ENCODE data around the gene TIMM23B. TPM values are rescaled to one million over a fixed set of nuclear protein-coding genes. Genes with fewer than 3 reads are reported as not detected.
"Not testable (repeated sequence)": the region's sequence is repeated elsewhere in the genome, so short reads cannot be mapped to it uniquely, and the experiment has no call there.

Gene TIMM23B
- total and polyA plus RNA-seq, 10 of the 15 experiments (the other 5 are each of a cell fraction or from before 2014, with no cell fraction given), result 5.0 to 30.4 (median 17.7) TPM

- in situ Hi-C loops (cut with MboI); H2AFZ ChIP-seq (ENCODE audit: control insufficient read depth, low read depth, low read length); ATAC-seq; POLR2A ChIA-PET; BruUV-seq (replicated peaks); H4K20me1 ChIP-seq (ENCODE audit: control insufficient read depth, insufficient read depth); H3K36me3 ChIP-seq (ENCODE audit: control insufficient read depth in 2 of 2, insufficient read depth in 2 of 2, low read length in 1 of 2); intact Hi-C loops (cut with micrococcal nuclease; ENCODE audit: unreplicated experiment); H3K9me3 ChIP-seq (replicated peaks; ENCODE audit: control insufficient read depth, insufficient read depth, low read length); H3K27me3 ChIP-seq (replicated peaks in 1 of 2; ENCODE audit: control insufficient read depth in 2 of 2, insufficient read depth in 2 of 2, low read length in 1 of 2); H3K79me2 ChIP-seq (ENCODE audit: control insufficient read depth, insufficient read depth, low read length); H3K4me3 ChIP-seq; CTCF ChIA-PET; SMC1A ChIA-PET (ENCODE audit: uncharacterized antibody, unreplicated experiment); DNase-seq (ENCODE audit: low read depth, low spot score); RAD21 ChIA-PET (ENCODE audit: unreplicated experiment); FAIRE-seq; H3K4me2 ChIP-seq (ENCODE audit: control insufficient read depth, insufficient read depth); H3K4me1 ChIP-seq (ENCODE audit: control insufficient read depth, insufficient read depth, low read length); H3K27ac ChIP-seq (ENCODE audit: control insufficient read depth, insufficient read depth); H3K9ac ChIP-seq (ENCODE audit: control insufficient read depth, insufficient read depth, low read length): not testable (repeated sequence)
- WGBS (ENCODE audit: insufficient coverage, insufficient replicate concordance, low lambda C conversion rate, missing lambda C conversion rate), result 90% methylated on average over 5 of the region's 5 CpGs
Measured at GRCh38 chr10:49995321-49995720, 53.5 kb downstream of the TIMM23B start.

- H3K27ac ChIP-seq (ENCODE audit: control insufficient read depth, insufficient read depth); H4K20me1 ChIP-seq (ENCODE audit: control insufficient read depth, insufficient read depth); RAD21 ChIA-PET (ENCODE audit: unreplicated experiment); SMC1A ChIA-PET (ENCODE audit: uncharacterized antibody, unreplicated experiment); H3K4me3 ChIP-seq; in situ Hi-C loops (cut with MboI); H2AFZ ChIP-seq (ENCODE audit: control insufficient read depth, low read depth, low read length); H3K36me3 ChIP-seq (ENCODE audit: control insufficient read depth in 2 of 2, insufficient read depth in 2 of 2, low read length in 1 of 2); H3K27me3 ChIP-seq (replicated peaks in 1 of 2; ENCODE audit: control insufficient read depth in 2 of 2, insufficient read depth in 2 of 2, low read length in 1 of 2); H3K79me2 ChIP-seq (ENCODE audit: control insufficient read depth, insufficient read depth, low read length); ATAC-seq; H3K4me1 ChIP-seq (ENCODE audit: control insufficient read depth, insufficient read depth, low read length); CTCF ChIA-PET; H3K9ac ChIP-seq (ENCODE audit: control insufficient read depth, insufficient read depth, low read length); BruUV-seq (replicated peaks); H3K9me3 ChIP-seq (replicated peaks; ENCODE audit: control insufficient read depth, insufficient read depth, low read length); POLR2A ChIA-PET; intact Hi-C loops (cut with micrococcal nuclease; ENCODE audit: unreplicated experiment); FAIRE-seq; DNase-seq (ENCODE audit: low read depth, low spot score): not testable (repeated sequence)
- H3K4me2 ChIP-seq (ENCODE audit: control insufficient read depth, insufficient read depth), result peak overlapping the region; percentile 13; the same call in 1 of the 2 replicates
- 42% methylated on average over 1 of the region's 7 CpGs for WGBS (ENCODE audit: insufficient coverage, insufficient replicate concordance, low lambda C conversion rate, missing lambda C conversion rate)
Measured at GRCh38 chr10:50014024-50014423, 72.2 kb downstream of the TIMM23B start.

GRCh38 chr10:50015596-50016220 is 73.9 kb downstream of the TIMM23B start:
- H3K9me3 ChIP-seq (replicated peaks; ENCODE audit: control insufficient read depth, insufficient read depth, low read length); CTCF ChIA-PET; RAD21 ChIA-PET (ENCODE audit: unreplicated experiment); BruUV-seq (replicated peaks); POLR2A ChIA-PET; H3K36me3 ChIP-seq (ENCODE audit: control insufficient read depth in 2 of 2, insufficient read depth in 2 of 2, low read length in 1 of 2); ATAC-seq; H3K27ac ChIP-seq (ENCODE audit: control insufficient read depth, insufficient read depth); DNase-seq (ENCODE audit: low read depth, low spot score); H3K4me1 ChIP-seq (ENCODE audit: control insufficient read depth, insufficient read depth, low read length); intact Hi-C loops (cut with micrococcal nuclease; ENCODE audit: unreplicated experiment); FAIRE-seq; SMC1A ChIA-PET (ENCODE audit: uncharacterized antibody, unreplicated experiment); H3K79me2 ChIP-seq (ENCODE audit: control insufficient read depth, insufficient read depth, low read length); H3K9ac ChIP-seq (ENCODE audit: control insufficient read depth, insufficient read depth, low read length); H3K27me3 ChIP-seq (replicated peaks in 1 of 2; ENCODE audit: control insufficient read depth in 2 of 2, insufficient read depth in 2 of 2, low read length in 1 of 2); H4K20me1 ChIP-seq (ENCODE audit: control insufficient read depth, insufficient read depth); in situ Hi-C loops (cut with MboI); H3K4me3 ChIP-seq; H3K4me2 ChIP-seq (ENCODE audit: control insufficient read depth, insufficient read depth); H2AFZ ChIP-seq (ENCODE audit: control insufficient read depth, low read depth, low read length): not testable (repeated sequence)
- 57% methylated on average over 8 of the region's 9 CpGs for WGBS (ENCODE audit: insufficient coverage, insufficient replicate concordance, low lambda C conversion rate, missing lambda C conversion rate)

- H3K9me3 ChIP-seq (replicated peaks; ENCODE audit: control insufficient read depth, insufficient read depth, low read length); ATAC-seq; H3K79me2 ChIP-seq (ENCODE audit: control insufficient read depth, insufficient read depth, low read length); H3K27ac ChIP-seq (ENCODE audit: control insufficient read depth, insufficient read depth); H3K36me3 ChIP-seq (ENCODE audit: control insufficient read depth in 2 of 2, insufficient read depth in 2 of 2, low read length in 1 of 2); H3K4me3 ChIP-seq; H3K4me1 ChIP-seq (ENCODE audit: control insufficient read depth, insufficient read depth, low read length); RAD21 ChIA-PET (ENCODE audit: unreplicated experiment); FAIRE-seq; H3K27me3 ChIP-seq (replicated peaks in 1 of 2; ENCODE audit: control insufficient read depth in 2 of 2, insufficient read depth in 2 of 2, low read length in 1 of 2); SMC1A ChIA-PET (ENCODE audit: uncharacterized antibody, unreplicated experiment); BruUV-seq (replicated peaks); POLR2A ChIA-PET; CTCF ChIA-PET; H4K20me1 ChIP-seq (ENCODE audit: control insufficient read depth, insufficient read depth); H2AFZ ChIP-seq (ENCODE audit: control insufficient read depth, low read depth, low read length); H3K9ac ChIP-seq (ENCODE audit: control insufficient read depth, insufficient read depth, low read length); DNase-seq (ENCODE audit: low read depth, low spot score); H3K4me2 ChIP-seq (ENCODE audit: control insufficient read depth, insufficient read depth); in situ Hi-C loops (cut with MboI); intact Hi-C loops (cut with micrococcal nuclease; ENCODE audit: unreplicated experiment): not testable (repeated sequence)
- 68% methylated on average over 5 of the region's 5 CpGs for WGBS (ENCODE audit: insufficient coverage, insufficient replicate concordance, low lambda C conversion rate, missing lambda C conversion rate)
Measured at GRCh38 chr10:50016926-50017325, 75.1 kb downstream of the TIMM23B start.

Data from GM12878 (cell line).